ENCODE data around the gene TADA3.

- TF ChIP-seq CTCF (IDR thresholded peaks at IDR 0.05 in 8 of 11, conservative IDR thresholded peaks at IDR 0.05 in 3 of 11) = no peak
- no peak for TF ChIP-seq POLR2A (IDR thresholded peaks at IDR 0.05)
Measured at GRCh38 chr3:9732080-9732739, 60.1 kb downstream of the TADA3 start.
